Astrocyte of the cerebellum (primary cell): ENCODE measurements around the gene TTBK2.

ENCODE experiments used
- DNase-seq: peaks from one replicate; pipeline ENCODE4 v3.0.0-alpha.2; 2011; ENCODE audit warnings: low read depth
- H3K4me3 ChIP-seq: 2 replicates; pipeline ENCODE4 v1.5.1; 2011; ENCODE audit warnings: mild to moderate bottlenecking, low read depth, low read length, moderate library complexity
- CTCF ChIP-seq: IDR thresholded peaks from 2 replicates; pipeline ENCODE4 v1.5.1; 2012; ENCODE audit warnings: low read length, low read depth, moderate library complexity, mild to moderate bottlenecking; ENCODE audit errors: missing control alignments
- in situ Hi-C: cut with HindIII; loops from 2 replicates; pipeline ENCODE4 v1.10.0; 2017; ENCODE audit warnings: low sequenced_read_pairs

TTBK2 gene

GRCh38 chr15:42695527-42696071, 225.0 kb downstream of the TTBK2 start:
- no peak overlapping the region for H3K4me3 ChIP-seq
- in situ Hi-C loops, result loop anchor here (25.0 kb wide), 1 partner anchor 242 kb away; no protein-coding TSS in a partner anchor
- no peak for DNase-seq
- TF ChIP-seq CTCF, result no peak

GRCh38 chr15:42694398-42694797, 226.2 kb downstream of the TTBK2 start:
- in situ Hi-C loops, result loop anchor here (25.0 kb wide), 1 partner anchor 243 kb away; no protein-coding TSS in a partner anchor
- DNase-seq, result no peak
- H3K4me3 ChIP-seq, result no peak overlapping the region
- TF ChIP-seq CTCF, result no peak

GRCh38 chr15:42693942-42694341, 226.6 kb downstream of the TTBK2 start:
- H3K4me3 ChIP-seq, result no peak overlapping the region
- in situ Hi-C loops, result loop anchor here (25.0 kb wide), 1 partner anchor 243 kb away; no protein-coding TSS in a partner anchor
- no peak for TF ChIP-seq CTCF
- DNase-seq, result no peak

- in situ Hi-C loops, result loop anchor here (25.0 kb wide), 1 partner anchor 244 kb away; no protein-coding TSS in a partner anchor
- no peak overlapping the region for H3K4me3 ChIP-seq
- DNase-seq, result no peak
- no peak for TF ChIP-seq CTCF
Measured at GRCh38 chr15:42693496-42693895, 227.1 kb downstream of the TTBK2 start.

- TF ChIP-seq CTCF, result no peak
- H3K4me3 ChIP-seq, result no peak overlapping the region
- in situ Hi-C loops, result loop anchor here (25.0 kb wide), 1 partner anchor 244 kb away; no protein-coding TSS in a partner anchor
- DNase-seq, result no peak
Measured at GRCh38 chr15:42692997-42693396, 227.6 kb downstream of the TTBK2 start.

GRCh38 chr15:42692536-42692935, 228.0 kb downstream of the TTBK2 start:
- H3K4me3 ChIP-seq, result no peak overlapping the region
- TF ChIP-seq CTCF, result no peak
- no peak for DNase-seq
- in situ Hi-C loops, result loop anchor here (25.0 kb wide), 1 partner anchor 245 kb away; no protein-coding TSS in a partner anchor
